GM23338 (cell line): ENCODE results near the gene CCS. TPM values are rescaled to one million over a fixed set of nuclear protein-coding genes. Genes with fewer than 3 reads are reported as not detected.

ENCODE experiments used
- ATAC-seq: fragments of 200-7000 bp; cut with Tn5 transposase; 3 replicates; pipeline ENCODE4 v1.9.1; 2020
- DNase-seq: peaks from one replicate; pipeline ENCODE4 v3.0.0-alpha.2; 2015; ENCODE audit warnings: low spot score
- H2AFZ ChIP-seq: fragments of 200-600 bp; sonication (generic); 2 replicates; pipeline ENCODE4 v1.8.0; 2016; ENCODE audit warnings: antibody characterized with exemption, mild to moderate bottlenecking, moderate library complexity
- H3F3A ChIP-seq: fragments of 200-600 bp; sonication (generic); replicated peaks from 2 replicates; pipeline ENCODE4 v1.8.0; 2017; ENCODE audit warnings: antibody characterized with exemption, mixed run types, low read depth
- H3K27ac ChIP-seq: fragments of 200-600 bp; sonication (generic); 2 replicates; pipeline ENCODE4 v1.6.1; 2016; ENCODE audit warnings: low read depth
- H3K27me3 ChIP-seq: fragments of 200-600 bp; sonication (generic); 2 replicates; pipeline ENCODE4 v1.8.0; 2016; ENCODE audit warnings: mild to moderate bottlenecking, mixed run types, moderate library complexity; ENCODE audit not compliant: insufficient read depth
- H3K36me3 ChIP-seq: fragments of 200-600 bp; sonication (generic); 2 replicates; pipeline ENCODE4 v1.8.0; 2016; ENCODE audit warnings: mild to moderate bottlenecking; ENCODE audit not compliant: insufficient read depth
- H3K4me1 ChIP-seq: fragments of 200-600 bp; sonication (generic); 2 replicates; pipeline ENCODE4 v1.8.0; 2016; ENCODE audit warnings: mild to moderate bottlenecking, moderate library complexity; ENCODE audit not compliant: insufficient read depth
- H3K4me2 ChIP-seq: fragments of 200-600 bp; sonication (generic); 2 replicates; pipeline ENCODE4 v1.7.1; 2017; ENCODE audit warnings: mixed run types
- H3K4me3 ChIP-seq: fragments of 200-600 bp; sonication (generic); 2 replicates; pipeline ENCODE4 v1.6.1; 2016; ENCODE audit warnings: mixed run types
- H3K79me2 ChIP-seq: fragments of 200-600 bp; sonication (generic); replicated peaks from 2 replicates; pipeline ENCODE4 v1.8.0; 2017; ENCODE audit warnings: mild to moderate bottlenecking; ENCODE audit not compliant: insufficient read depth
- H3K9me2 ChIP-seq: fragments of 200-600 bp; sonication (generic); 2 replicates; pipeline ENCODE4 v1.8.0; 2017; ENCODE audit not compliant: insufficient read depth
- H4K20me1 ChIP-seq: fragments of 200-600 bp; sonication (generic); replicated peaks from 2 replicates; pipeline ENCODE4 v1.8.0; 2017; ENCODE audit warnings: mild to moderate bottlenecking; ENCODE audit not compliant: insufficient read depth
- H3K27ac Mint-ChIP-seq: 2 replicates; pipeline ENCODE4 v1.8.0; 2020; ENCODE audit warnings: inconsistent platforms, mild to moderate bottlenecking, moderate library complexity, mixed read lengths
- H3K27me3 Mint-ChIP-seq: 3 replicates; pipeline ENCODE4 v1.8.0; 2022; ENCODE audit warnings: low read depth, mild to moderate bottlenecking, moderate library complexity, mixed read lengths, inconsistent platforms; ENCODE audit not compliant: insufficient read depth, poor library complexity
- H3K36me3 Mint-ChIP-seq: 3 replicates; pipeline ENCODE4 v1.8.0; 2021; ENCODE audit warnings: low read depth, mild to moderate bottlenecking, inconsistent platforms, moderate library complexity, mixed read lengths
- H3K4me1 Mint-ChIP-seq: 3 replicates; pipeline ENCODE4 v1.8.0; 2020; ENCODE audit warnings: mild to moderate bottlenecking, inconsistent platforms, mixed read lengths
- H3K4me3 Mint-ChIP-seq: 3 replicates; pipeline ENCODE4 v1.8.0; 2021; ENCODE audit warnings: moderate library complexity, mild to moderate bottlenecking, inconsistent platforms, mixed read lengths
- H3K9me3 Mint-ChIP-seq: 3 replicates; pipeline ENCODE4 v1.8.0; 2020; ENCODE audit warnings: moderate library complexity, mild to moderate bottlenecking, inconsistent platforms, mixed read lengths
- CREB1 ChIP-seq: fragments of 250-450 bp; sonication (Bioruptor Pico); IDR thresholded peaks from 2 replicates; pipeline ENCODE4 v1.5.0; 2020; ENCODE audit warnings: low read depth, mild to moderate bottlenecking, moderate library complexity
- CTCF ChIP-seq, 2 experiments: fragments of 200-600 bp in 1 of 2; sonication (generic) in 1 of 2; conservative IDR thresholded peaks; 2 replicates each; pipeline versions ENCODE4 v1.5.1 to v1.6.1; 2016 to 2017; ENCODE audit warnings: antibody characterized with exemption in 2 of 2, low read depth in 2 of 2, mild to moderate bottlenecking in 2 of 2, moderate library complexity in 1 of 2
- EZH2 ChIP-seq: fragments of 200-600 bp; sonication (generic); IDR thresholded peaks from one replicate; pipeline ENCODE4 v1.8.0; 2017; ENCODE audit warnings: antibody characterized with exemption, mild to moderate bottlenecking, low read depth; ENCODE audit not compliant: unreplicated experiment
- JUNB ChIP-seq: IDR thresholded peaks from one replicate; pipeline ENCODE4 v1.6.1; 2016; ENCODE audit warnings: antibody characterized with exemption; ENCODE audit not compliant: unreplicated experiment
- STAT1 ChIP-seq: IDR thresholded peaks from one replicate; pipeline ENCODE4 v1.6.1; 2016; ENCODE audit warnings: antibody characterized with exemption; ENCODE audit not compliant: unreplicated experiment
- ZNF114 ChIP-seq: fragments of 250-450 bp; sonication (Bioruptor Pico); IDR thresholded peaks from 2 replicates; pipeline ENCODE4 v1.5.0; 2020; ENCODE audit warnings: mild to moderate bottlenecking, moderate library complexity
- ZNF331 ChIP-seq: fragments of 250-450 bp; sonication (Bioruptor Pico); IDR thresholded peaks from 2 replicates; pipeline ENCODE4 v1.5.0; 2020; ENCODE audit warnings: low read depth, mild to moderate bottlenecking, moderate library complexity
- ZNF462 ChIP-seq: fragments of 250-450 bp; sonication (Bioruptor Pico); IDR thresholded peaks from 2 replicates; pipeline ENCODE4 v1.5.0; 2020; ENCODE audit warnings: mild to moderate bottlenecking, moderate library complexity
- polyA plus RNA-seq: library from polyadenylated mRNA; unstranded; fragments of >200 nt; fragmentation: Nextera tagmentation; extraction: Ambion mirVana; gene quantifications from 2 replicates; pipeline ENCODE4 v1.2.1, GENCODE V29; 2016
- total RNA-seq: library from RNA; depleted of rRNA; stranded (reverse); fragments of >200 nt; shearing (Covaris generic); gene quantifications from 2 replicates; pipeline ENCODE4 v1.2.3, GENCODE V29; 2014
- TF ChIP-seq, protein P1 (sequence below): IDR thresholded peaks from one replicate; pipeline ENCODE4 v1.6.1; 2018; ENCODE audit warnings: antibody characterized with exemption; ENCODE audit not compliant: unreplicated experiment

Gene CCS
- total and polyA plus RNA-seq, 2 experiments from 2014 or later = 36.1 to 60.7 TPM

GRCh38 chr11:66649903-66650302 is 56.9 kb downstream of the CCS start:
- Mint-ChIP-seq H3K36me3 (peaks cover 80% of the 10 kb centered on the region), H3K9me3 (no peaks in the 10 kb centered on the region), H3K27me3 (peaks cover 18% of the 10 kb centered on the region), H3K4me3 (no peak overlapping the region), H3K4me1 (peaks cover 11% of the 10 kb centered on the region; the same call in 2 of the 3 replicates), H3K27ac (no peak overlapping the region)
- H3K79me2 ChIP-seq = peaks cover 97% of the 10 kb centered on the region
- no peak overlapping the region for H3K4me3 ChIP-seq
- no peak for DNase-seq
- no peaks in the 10 kb centered on the region for H3K27me3 ChIP-seq
- no peak overlapping the region for H3K4me2 ChIP-seq
- H3K36me3 ChIP-seq = peaks cover 40% of the 10 kb centered on the region
- ATAC-seq = no peak
- H3F3A ChIP-seq = peaks cover 43% of the 10 kb centered on the region
- no peak overlapping the region for H2AFZ ChIP-seq
- 0 out of 2 replicates have a peak overlapping the region, but pooled peaks have one; percentile 50 for H3K27ac ChIP-seq
- H3K9me2 ChIP-seq = no peaks in the 10 kb centered on the region
- no peaks in the 10 kb centered on the region; the same call in 1 of the 2 replicates for H3K4me1 ChIP-seq
- TF ChIP-seq ZNF114 (CRISPR knock-in tag) = no peak
- TF ChIP-seq, protein P1, sequence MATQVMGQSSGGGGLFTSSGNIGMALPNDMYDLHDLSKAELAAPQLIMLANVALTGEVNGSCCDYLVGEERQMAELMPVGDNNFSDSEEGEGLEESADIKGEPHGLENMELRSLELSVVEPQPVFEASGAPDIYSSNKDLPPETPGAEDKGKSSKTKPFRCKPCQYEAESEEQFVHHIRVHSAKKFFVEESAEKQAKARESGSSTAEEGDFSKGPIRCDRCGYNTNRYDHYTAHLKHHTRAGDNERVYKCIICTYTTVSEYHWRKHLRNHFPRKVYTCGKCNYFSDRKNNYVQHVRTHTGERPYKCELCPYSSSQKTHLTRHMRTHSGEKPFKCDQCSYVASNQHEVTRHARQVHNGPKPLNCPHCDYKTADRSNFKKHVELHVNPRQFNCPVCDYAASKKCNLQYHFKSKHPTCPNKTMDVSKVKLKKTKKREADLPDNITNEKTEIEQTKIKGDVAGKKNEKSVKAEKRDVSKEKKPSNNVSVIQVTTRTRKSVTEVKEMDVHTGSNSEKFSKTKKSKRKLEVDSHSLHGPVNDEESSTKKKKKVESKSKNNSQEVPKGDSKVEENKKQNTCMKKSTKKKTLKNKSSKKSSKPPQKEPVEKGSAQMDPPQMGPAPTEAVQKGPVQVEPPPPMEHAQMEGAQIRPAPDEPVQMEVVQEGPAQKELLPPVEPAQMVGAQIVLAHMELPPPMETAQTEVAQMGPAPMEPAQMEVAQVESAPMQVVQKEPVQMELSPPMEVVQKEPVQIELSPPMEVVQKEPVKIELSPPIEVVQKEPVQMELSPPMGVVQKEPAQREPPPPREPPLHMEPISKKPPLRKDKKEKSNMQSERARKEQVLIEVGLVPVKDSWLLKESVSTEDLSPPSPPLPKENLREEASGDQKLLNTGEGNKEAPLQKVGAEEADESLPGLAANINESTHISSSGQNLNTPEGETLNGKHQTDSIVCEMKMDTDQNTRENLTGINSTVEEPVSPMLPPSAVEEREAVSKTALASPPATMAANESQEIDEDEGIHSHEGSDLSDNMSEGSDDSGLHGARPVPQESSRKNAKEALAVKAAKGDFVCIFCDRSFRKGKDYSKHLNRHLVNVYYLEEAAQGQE = no peak
- no peak for TF ChIP-seq JUNB
- peaks cover 73% of the 10 kb centered on the region for H4K20me1 ChIP-seq

- H3K36me3 ChIP-seq = peaks cover 37% of the 10 kb centered on the region
- peaks cover 75% of the 10 kb centered on the region for H3K36me3 Mint-ChIP-seq
- H4K20me1 ChIP-seq = peaks cover 72% of the 10 kb centered on the region
Observed at GRCh38 chr11:66651016-66651415, 58.0 kb downstream of the CCS start.

More at GRCh38 chr11:66651016-66651415, 58.0 kb downstream of the CCS start:
- H3K27me3 ChIP-seq = no peaks in the 10 kb centered on the region
- Mint-ChIP-seq H3K4me1 (peaks cover 2% of the 10 kb centered on the region; the same call in 1 of the 3 replicates), H3K4me3 (no peak overlapping the region), H3K9me3 (no peaks in the 10 kb centered on the region), H3K27ac (no peak overlapping the region), H3K27me3 (peaks cover 20% of the 10 kb centered on the region)
- ATAC-seq (no peak), DNase-seq (no peak)
- no peaks in the 10 kb centered on the region for H3K4me1 ChIP-seq
- H3K4me3 ChIP-seq = no peak overlapping the region
- H3F3A ChIP-seq = peaks cover 34% of the 10 kb centered on the region
- H3K27ac ChIP-seq = no peak overlapping the region
- H3K79me2 ChIP-seq = peaks cover 97% of the 10 kb centered on the region
- H3K9me2 ChIP-seq = no peaks in the 10 kb centered on the region
- no peak overlapping the region for H2AFZ ChIP-seq
- H3K4me2 ChIP-seq = no peak overlapping the region
- no peak for TF ChIP-seq ZNF114 (CRISPR knock-in tag)
- TF ChIP-seq JUNB = no peak
- no peak for TF ChIP-seq STAT1
- TF ChIP-seq ZNF462 (CRISPR knock-in tag) = no peak
- TF ChIP-seq EZH2 = no peak
- TF ChIP-seq ZNF331 = no peak
- TF ChIP-seq CREB1 (CRISPR knock-in tag) = no peak
- no peak for TF ChIP-seq CTCF (conservative IDR thresholded peaks at IDR 0.05; ENCODE audit: low read depth in 2 of 2)
